HEK293 (cell line): Measurements from ENCODE around the gene CBS.
"Not testable (repeated sequence)": the region's sequence is repeated elsewhere in the genome, so short reads cannot be mapped to it uniquely, and the experiment has no call there.

Experiments used
- CTCF ChIA-PET: fragments of 350-600 bp; formaldehyde crosslinking; extraction: SDS; loops from one replicate; lab custom pipeline; 2021; ENCODE audit warnings: antibody characterized with exemption; lab: Yijun Ruan, JAX
- POLR2A ChIA-PET: fragments of 300-600 bp; formaldehyde crosslinking; extraction: SDS; loops from one replicate; lab custom pipeline; 2020; ENCODE audit warnings: antibody characterized with exemption, inconsistent platforms; lab: Yijun Ruan, JAX
- H3K27ac ChIP-seq: fragments of 200-500 bp; sonication (Bioruptor generic); 2 replicates; pipeline ENCODE4 v1.5.1; 2014; ENCODE audit warnings: low read depth, low read length, control low read depth, inconsistent platforms; ENCODE audit errors: extremely low read depth
- H3K36me3 ChIP-seq, 2 experiments: fragments of 200-500 bp in 1 of 2; sonication (Bioruptor generic) in 1 of 2; 1 replicate in 1 of 2; 2 replicates in 1 of 2; pipeline ENCODE4 v1.5.1; 2014 to 2017; ENCODE audit warnings: inconsistent platforms in 2 of 2, low read length in 2 of 2; ENCODE audit not compliant: control insufficient read depth in 2 of 2, insufficient read depth in 1 of 2
- H3K4me1 ChIP-seq: fragments of 200-500 bp; sonication (Bioruptor generic); 2 replicates; pipeline ENCODE4 v1.5.1; 2014; ENCODE audit warnings: mild to moderate bottlenecking, low read length, inconsistent platforms; ENCODE audit not compliant: control insufficient read depth, insufficient read depth
- H3K4me3 ChIP-seq: 2 replicates; pipeline ENCODE4 v1.5.1; 2011; ENCODE audit warnings: low read depth, mild to moderate bottlenecking, control low read depth, low read length, moderate library complexity
- H3K9me3 ChIP-seq: fragments of 200-500 bp; sonication (Bioruptor generic); 2 replicates; pipeline ENCODE4 v1.5.1; 2014; ENCODE audit warnings: low read depth, low read length, inconsistent platforms; ENCODE audit not compliant: control insufficient read depth, insufficient read depth

Gene CBS

GRCh38 chr21:43101000-43101399 lies 25.4 kb upstream of the CBS start:
- POLR2A ChIA-PET, result not testable (repeated sequence)

GRCh38 chr21:43091979-43092614 lies 16.5 kb upstream of the CBS start:
- H3K9me3 ChIP-seq, CTCF ChIA-PET, H3K4me1 ChIP-seq, H3K36me3 ChIP-seq, H3K4me3 ChIP-seq, H3K27ac ChIP-seq, POLR2A ChIA-PET: not testable (repeated sequence)

More at GRCh38 chr21:43101000-43101399, 25.4 kb upstream of the CBS start:
- H3K4me3 ChIP-seq, H3K36me3 ChIP-seq, H3K27ac ChIP-seq, H3K4me1 ChIP-seq, CTCF ChIA-PET, H3K9me3 ChIP-seq: not testable (repeated sequence)

DNA sequence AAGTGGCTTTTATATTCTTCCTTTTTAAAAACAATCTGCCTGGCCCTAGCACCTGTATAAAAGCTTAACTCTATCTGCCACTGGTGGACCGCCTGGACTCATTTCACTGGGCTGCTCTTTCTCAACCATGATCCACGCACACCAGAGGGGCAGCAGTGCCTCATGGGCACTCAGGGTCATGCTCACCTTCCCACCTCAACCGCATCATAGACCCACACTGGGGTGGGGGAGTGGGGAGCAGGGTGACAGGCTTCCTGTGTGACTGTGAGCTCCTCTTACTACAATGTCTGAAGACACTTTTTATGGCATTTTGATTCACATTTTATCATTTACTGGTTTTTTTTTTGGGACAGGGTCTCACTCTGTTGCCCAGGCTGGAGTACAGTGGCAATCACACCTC lies 15.3 kb upstream of the CBS start:
- H3K4me1 ChIP-seq, H3K4me3 ChIP-seq, H3K27ac ChIP-seq, CTCF ChIA-PET, H3K9me3 ChIP-seq, H3K36me3 ChIP-seq, POLR2A ChIA-PET: not testable (repeated sequence)

- H3K36me3 ChIP-seq, POLR2A ChIA-PET, H3K27ac ChIP-seq, H3K4me3 ChIP-seq, CTCF ChIA-PET, H3K9me3 ChIP-seq, H3K4me1 ChIP-seq: not testable (repeated sequence)
Measured at GRCh38 chr21:43089463-43089862, 13.8 kb upstream of the CBS start.

GRCh38 chr21:43082587-43083300 lies 7.1 kb upstream of the CBS start:
- H3K36me3 ChIP-seq, H3K27ac ChIP-seq, H3K4me1 ChIP-seq, POLR2A ChIA-PET, CTCF ChIA-PET, H3K4me3 ChIP-seq, H3K9me3 ChIP-seq: not testable (repeated sequence)

GRCh38 chr21:43076643-43077042 lies 1.0 kb upstream of the CBS start:
- H3K4me1 ChIP-seq, H3K9me3 ChIP-seq, H3K4me3 ChIP-seq, CTCF ChIA-PET, H3K36me3 ChIP-seq, H3K27ac ChIP-seq, POLR2A ChIA-PET: not testable (repeated sequence)

DNA sequence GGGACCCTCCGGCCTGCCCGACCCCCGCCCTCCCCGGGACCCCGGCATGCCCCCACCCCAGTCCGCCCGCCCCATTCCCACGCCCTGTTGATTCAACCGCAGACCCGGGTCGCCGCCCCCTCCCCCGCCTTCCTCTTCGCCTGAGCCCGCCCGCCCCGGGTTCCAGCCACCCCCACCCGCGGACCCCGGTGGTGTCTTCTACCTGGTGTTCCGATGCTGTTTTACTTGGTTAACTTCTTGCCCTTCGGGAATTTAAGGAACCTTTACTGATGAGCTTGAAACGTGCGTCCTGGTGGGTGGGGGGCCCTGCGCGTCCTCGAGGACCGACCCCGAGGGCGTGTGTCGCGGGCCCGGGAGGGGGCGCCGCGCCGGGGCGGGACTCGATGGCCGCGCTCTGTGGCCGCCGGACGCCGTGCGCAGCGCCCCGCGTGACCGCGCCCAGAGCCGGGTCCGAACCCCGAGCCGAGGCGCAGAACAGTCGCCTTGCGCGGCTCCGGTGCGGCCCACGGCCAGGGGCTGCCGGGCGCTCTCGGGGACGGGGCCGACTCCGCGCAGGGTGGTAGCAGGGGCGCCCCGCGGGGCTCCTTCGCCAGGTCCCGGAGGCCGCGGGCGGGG lies 495 bp upstream of the CBS start:
- H3K27ac ChIP-seq, CTCF ChIA-PET, H3K9me3 ChIP-seq, POLR2A ChIA-PET, H3K4me3 ChIP-seq, H3K36me3 ChIP-seq, H3K4me1 ChIP-seq: not testable (repeated sequence)

DNA sequence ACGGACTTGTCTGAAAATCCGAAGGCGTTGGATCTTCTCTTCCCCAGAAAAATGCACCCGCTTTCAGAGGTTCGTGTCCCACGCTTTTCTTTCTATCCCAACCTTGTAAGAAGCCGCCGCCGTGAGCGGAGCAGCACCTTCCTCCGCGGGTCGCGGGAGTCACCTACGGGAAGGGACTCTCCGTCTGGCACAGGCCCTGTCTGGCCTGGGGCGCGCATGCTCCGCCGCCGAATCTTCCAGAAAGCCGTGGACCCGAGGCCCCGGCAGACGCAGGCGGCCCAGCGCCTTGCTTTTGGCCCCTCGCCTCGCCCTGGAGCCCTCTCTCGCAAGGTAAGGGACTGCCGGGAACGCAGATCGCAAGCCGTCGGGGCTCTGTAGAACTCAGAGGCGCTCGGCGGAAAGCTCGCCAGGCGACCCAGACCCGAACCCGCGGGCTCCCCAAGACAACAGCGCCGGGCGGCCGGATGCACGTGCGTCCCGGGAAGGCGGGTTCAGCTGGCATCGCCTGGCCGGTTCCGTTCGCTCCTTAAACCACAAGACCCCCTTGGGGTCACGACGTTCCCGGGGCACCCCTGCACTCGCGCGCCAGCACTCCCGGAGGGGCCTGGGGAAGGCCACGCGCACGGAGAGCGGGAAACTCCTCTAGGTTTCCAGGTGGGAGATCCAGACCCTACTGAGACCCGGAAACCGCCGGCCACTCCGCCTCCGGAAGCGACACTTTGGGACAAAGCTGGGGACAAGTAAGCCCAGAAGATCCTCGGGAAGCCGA lies 1.1 kb downstream of the CBS start:
- H3K36me3 ChIP-seq, H3K9me3 ChIP-seq, CTCF ChIA-PET, H3K4me1 ChIP-seq, H3K27ac ChIP-seq, POLR2A ChIA-PET, H3K4me3 ChIP-seq: not testable (repeated sequence)

GRCh38 chr21:43072742-43073141 lies 2.9 kb downstream of the CBS start:
- H3K36me3 ChIP-seq, CTCF ChIA-PET, H3K9me3 ChIP-seq, POLR2A ChIA-PET, H3K27ac ChIP-seq, H3K4me3 ChIP-seq, H3K4me1 ChIP-seq: not testable (repeated sequence)

GRCh38 chr21:43069682-43070081 lies 6.0 kb downstream of the CBS start:
- CTCF ChIA-PET, H3K27ac ChIP-seq, H3K36me3 ChIP-seq, H3K9me3 ChIP-seq, H3K4me3 ChIP-seq, H3K4me1 ChIP-seq, POLR2A ChIA-PET: not testable (repeated sequence)

- CTCF ChIA-PET, H3K4me1 ChIP-seq, POLR2A ChIA-PET, H3K4me3 ChIP-seq, H3K27ac ChIP-seq, H3K9me3 ChIP-seq, H3K36me3 ChIP-seq: not testable (repeated sequence)
Measured at GRCh38 chr21:43068065-43068464, 7.6 kb downstream of the CBS start.
